Measurements from ENCODE around the gene GNPDA1. TPM values are rescaled to one million over a fixed set of nuclear protein-coding genes. Genes with fewer than 3 reads are reported as not detected.
"Not testable (repeated sequence)": the region's sequence is repeated elsewhere in the genome, so short reads cannot be mapped to it uniquely, and the experiment has no call there.

GNPDA1 gene
- total and polyA plus RNA-seq, 10 of the 15 experiments (the other 5 are each of a cell fraction or from before 2014, with no cell fraction given), result 1.0 to 11.9 (median 3.9) TPM

GRCh38 chr5:142046191-142046590, 33.4 kb upstream of the GNPDA1 start:
- Histone ChIP-seq H3K4me2 (ENCODE audit: control insufficient read depth, insufficient read depth) (no peak overlapping the region), H3K79me2 (ENCODE audit: control insufficient read depth, insufficient read depth, low read length) (no peaks in the 10 kb centered on the region), H3K9me3 (replicated peaks; ENCODE audit: control insufficient read depth, insufficient read depth, low read length) (no peaks in the 10 kb centered on the region), H4K20me1 (ENCODE audit: control insufficient read depth, insufficient read depth) (no peaks in the 10 kb centered on the region), H2AFZ (ENCODE audit: control insufficient read depth, low read depth, low read length) (no peak overlapping the region), H3K27me3 (replicated peaks in 1 of 2; ENCODE audit: control insufficient read depth in 2 of 2, insufficient read depth in 2 of 2, low read length in 1 of 2) (no peaks in the 10 kb centered on the region; a peak in 2 of 4 replicates), H3K4me3 (no peak overlapping the region), H3K27ac (ENCODE audit: control insufficient read depth, insufficient read depth) (no peak overlapping the region), H3K4me1 (ENCODE audit: control insufficient read depth, insufficient read depth, low read length) (no peaks in the 10 kb centered on the region), H3K36me3 (ENCODE audit: control insufficient read depth in 2 of 2, insufficient read depth in 2 of 2, low read length in 1 of 2) (no peaks in the 10 kb centered on the region), H3K9ac (ENCODE audit: control insufficient read depth, insufficient read depth, low read length) (no peak overlapping the region)
- no TSS peak for BruUV-seq (replicated peaks)
- in situ Hi-C loops (cut with MboI), result no loop called here
- ChIA-PET SMC1A (ENCODE audit: uncharacterized antibody, unreplicated experiment) (interaction anchor here (0.5 kb wide), 1 partner anchor 124 kb away, joined by 3 read pairs; no protein-coding TSS in a partner anchor), RAD21 (ENCODE audit: unreplicated experiment) (no interaction called here), POLR2A (no interaction called here), CTCF (no interaction called here)
- 65% methylated on average over 7 of the region's 7 CpGs for WGBS (ENCODE audit: insufficient coverage, insufficient replicate concordance, low lambda C conversion rate, missing lambda C conversion rate)
- TF ChIP-seq TARDBP (IDR thresholded peaks at IDR 0.05; ENCODE audit: borderline replicate concordance) (no peak), E4F1 (IDR thresholded peaks at IDR 0.05; ENCODE audit: borderline replicate concordance, partially characterized antibody) (no peak), BRCA1 (IDR thresholded peaks at IDR 0.05; ENCODE audit: low read depth, low read length) (no peak), ZBTB40 (IDR thresholded peaks at IDR 0.05; ENCODE audit: borderline replicate concordance) (no peak), SUPT20H (IDR thresholded peaks at IDR 0.05; ENCODE audit: borderline replicate concordance, control insufficient read depth, low read depth, low read length) (no peak), POLR2A (IDR thresholded peaks at IDR 0.05; ENCODE audit: low read depth, low read length) (no peak)
- intact Hi-C loops (cut with micrococcal nuclease; ENCODE audit: unreplicated experiment), result no loop called here
- FAIRE-seq (no peak), DNase-seq (ENCODE audit: low read depth, low spot score) (no peak), ATAC-seq (no peak)

GRCh38 chr5:142040881-142041280, 28.1 kb upstream of the GNPDA1 start:
- POLR2A ChIA-PET; CTCF ChIA-PET; H3K36me3 ChIP-seq (ENCODE audit: control insufficient read depth in 2 of 2, insufficient read depth in 2 of 2, low read length in 1 of 2); SMC1A ChIA-PET (ENCODE audit: uncharacterized antibody, unreplicated experiment); H4K20me1 ChIP-seq (ENCODE audit: control insufficient read depth, insufficient read depth); ATAC-seq; BruUV-seq (replicated peaks); H3K27me3 ChIP-seq (replicated peaks in 1 of 2; ENCODE audit: control insufficient read depth in 2 of 2, insufficient read depth in 2 of 2, low read length in 1 of 2); H3K4me3 ChIP-seq; FAIRE-seq; H3K9ac ChIP-seq (ENCODE audit: control insufficient read depth, insufficient read depth, low read length); RAD21 ChIA-PET (ENCODE audit: unreplicated experiment); intact Hi-C loops (cut with micrococcal nuclease; ENCODE audit: unreplicated experiment); H3K79me2 ChIP-seq (ENCODE audit: control insufficient read depth, insufficient read depth, low read length); H3K4me1 ChIP-seq (ENCODE audit: control insufficient read depth, insufficient read depth, low read length); H3K9me3 ChIP-seq (replicated peaks; ENCODE audit: control insufficient read depth, insufficient read depth, low read length); H3K4me2 ChIP-seq (ENCODE audit: control insufficient read depth, insufficient read depth); in situ Hi-C loops (cut with MboI); DNase-seq (ENCODE audit: low read depth, low spot score); H3K27ac ChIP-seq (ENCODE audit: control insufficient read depth, insufficient read depth); H2AFZ ChIP-seq (ENCODE audit: control insufficient read depth, low read depth, low read length): not testable (repeated sequence)
- 82% methylated on average over 6 of the region's 6 CpGs for WGBS (ENCODE audit: insufficient coverage, insufficient replicate concordance, low lambda C conversion rate, missing lambda C conversion rate)

All from GM12878 (cell line).